Measurements from ENCODE around the gene COL13A1. TPM values are rescaled to one million over a fixed set of nuclear protein-coding genes. Genes with fewer than 3 reads are reported as not detected.

Gene COL13A1
- total and polyA plus RNA-seq, 2 of the 8 experiments (the other 6 are each of a cell fraction or from before 2014, with no cell fraction given) = 2.6 to 5.2 TPM

DNA sequence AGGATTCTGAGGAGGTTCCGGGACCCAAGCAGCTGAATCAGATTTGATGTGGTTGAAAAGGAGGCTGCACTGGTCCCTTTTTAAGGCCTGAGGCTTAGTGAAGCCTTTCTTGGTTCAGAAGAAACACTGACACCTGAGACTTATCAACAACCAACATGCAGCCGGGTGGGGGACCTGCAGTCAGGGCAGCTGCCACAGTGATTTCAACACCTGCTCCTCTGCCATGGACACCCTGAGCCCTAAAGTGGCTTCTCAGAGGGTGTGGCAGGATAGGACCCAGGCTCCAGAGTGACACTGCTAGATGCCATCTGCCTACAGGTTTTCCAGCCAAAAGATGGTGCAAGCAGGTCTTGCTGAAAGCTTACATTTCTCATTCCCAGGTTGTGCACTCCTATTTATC is 99.3 kb downstream of the COL13A1 start (continued):
- TF ChIP-seq, protein P1, sequence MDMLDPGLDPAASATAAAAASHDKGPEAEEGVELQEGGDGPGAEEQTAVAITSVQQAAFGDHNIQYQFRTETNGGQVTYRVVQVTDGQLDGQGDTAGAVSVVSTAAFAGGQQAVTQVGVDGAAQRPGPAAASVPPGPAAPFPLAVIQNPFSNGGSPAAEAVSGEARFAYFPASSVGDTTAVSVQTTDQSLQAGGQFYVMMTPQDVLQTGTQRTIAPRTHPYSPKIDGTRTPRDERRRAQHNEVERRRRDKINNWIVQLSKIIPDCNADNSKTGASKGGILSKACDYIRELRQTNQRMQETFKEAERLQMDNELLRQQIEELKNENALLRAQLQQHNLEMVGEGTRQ (IDR thresholded peaks at IDR 0.05; ENCODE audit: low read length) = no peak
- TF ChIP-seq BRCA1 (IDR thresholded peaks at IDR 0.05; ENCODE audit: low read depth, low read length) = no peak

All from H1 (cell line).